ENCODE measurements around the gene RAB1A. TPM values are rescaled to one million over a fixed set of nuclear protein-coding genes. Genes with fewer than 3 reads are reported as not detected.

The RAB1A gene
- total RNA-seq, 1 experiment from 2014 or later, result 76.9 TPM

- H3K4me3 ChIP-seq (ENCODE audit: insufficient read depth, low read depth, low read length), result no peak overlapping the region
- peaks cover 2% of the 10 kb centered on the region; the same call in 1 of the 2 replicates for H3K27me3 ChIP-seq (ENCODE audit: control insufficient read depth, insufficient read depth, low read length)
- no peak for DNase-seq
- H3K36me3 ChIP-seq (replicated peaks; ENCODE audit: control insufficient read depth, insufficient read depth, low read length), result no peaks in the 10 kb centered on the region
Observed at GRCh38 chr2:65053199-65053598, 76.7 kb downstream of the RAB1A start.

GRCh38 chr2:65050931-65051330 is 79.0 kb downstream of the RAB1A start:
- Histone ChIP-seq H3K36me3 (replicated peaks; ENCODE audit: control insufficient read depth, insufficient read depth, low read length) (peaks cover 3% of the 10 kb centered on the region), H3K27me3 (ENCODE audit: control insufficient read depth, insufficient read depth, low read length) (no peaks in the 10 kb centered on the region; the same call in 1 of the 2 replicates), H3K4me3 (ENCODE audit: insufficient read depth, low read depth, low read length) (no peak overlapping the region)
- no peak for DNase-seq

GRCh38 chr2:65049010-65049639 is 80.8 kb downstream of the RAB1A start:
- DNase-seq, result no peak
- Histone ChIP-seq H3K36me3 (replicated peaks; ENCODE audit: control insufficient read depth, insufficient read depth, low read length) (peaks cover 3% of the 10 kb centered on the region), H3K4me3 (ENCODE audit: insufficient read depth, low read depth, low read length) (no peak overlapping the region), H3K27me3 (ENCODE audit: control insufficient read depth, insufficient read depth, low read length) (no peaks in the 10 kb centered on the region)

- Histone ChIP-seq H3K36me3 (replicated peaks; ENCODE audit: control insufficient read depth, insufficient read depth, low read length) (peaks cover 3% of the 10 kb centered on the region), H3K4me3 (ENCODE audit: insufficient read depth, low read depth, low read length) (no peak overlapping the region), H3K27me3 (ENCODE audit: control insufficient read depth, insufficient read depth, low read length) (no peaks in the 10 kb centered on the region)
- DNase-seq, result no peak
Observed at GRCh38 chr2:65046633-65047407, 83.1 kb downstream of the RAB1A start.

GRCh38 chr2:65045651-65046050 is 84.3 kb downstream of the RAB1A start:
- peaks cover 3% of the 10 kb centered on the region for H3K36me3 ChIP-seq (replicated peaks; ENCODE audit: control insufficient read depth, insufficient read depth, low read length)
- DNase-seq, result no peak
- H3K27me3 ChIP-seq (ENCODE audit: control insufficient read depth, insufficient read depth, low read length), result no peaks in the 10 kb centered on the region
- H3K4me3 ChIP-seq (ENCODE audit: insufficient read depth, low read depth, low read length), result no peak overlapping the region

GRCh38 chr2:65044097-65044735 is 85.7 kb downstream of the RAB1A start:
- Histone ChIP-seq H3K4me3 (ENCODE audit: insufficient read depth, low read depth, low read length) (no peak overlapping the region), H3K36me3 (replicated peaks; ENCODE audit: control insufficient read depth, insufficient read depth, low read length) (peaks cover 3% of the 10 kb centered on the region), H3K27me3 (ENCODE audit: control insufficient read depth, insufficient read depth, low read length) (no peaks in the 10 kb centered on the region)
- DNase-seq, result no peak

- DNase-seq, result no peak
- no peaks in the 10 kb centered on the region for H3K27me3 ChIP-seq (ENCODE audit: control insufficient read depth, insufficient read depth, low read length)
- peaks cover 1% of the 10 kb centered on the region for H3K36me3 ChIP-seq (replicated peaks; ENCODE audit: control insufficient read depth, insufficient read depth, low read length)
- H3K4me3 ChIP-seq (ENCODE audit: insufficient read depth, low read depth, low read length), result no peak overlapping the region
Observed at GRCh38 chr2:65043001-65043400, 86.9 kb downstream of the RAB1A start.

- no peaks in the 10 kb centered on the region; the same call in none of the 2 replicates for H3K36me3 ChIP-seq (replicated peaks; ENCODE audit: control insufficient read depth, insufficient read depth, low read length)
- peak; percentile 59 for DNase-seq
- no peak overlapping the region for H3K4me3 ChIP-seq (ENCODE audit: insufficient read depth, low read depth, low read length)
- H3K27me3 ChIP-seq (ENCODE audit: control insufficient read depth, insufficient read depth, low read length), result no peaks in the 10 kb centered on the region
Observed at GRCh38 chr2:65040400-65041261, 89.3 kb downstream of the RAB1A start.

- DNase-seq, result no peak
- Histone ChIP-seq H3K36me3 (replicated peaks; ENCODE audit: control insufficient read depth, insufficient read depth, low read length) (no peaks in the 10 kb centered on the region; the same call in none of the 2 replicates), H3K27me3 (ENCODE audit: control insufficient read depth, insufficient read depth, low read length) (no peaks in the 10 kb centered on the region), H3K4me3 (ENCODE audit: insufficient read depth, low read depth, low read length) (no peak overlapping the region)
Observed at GRCh38 chr2:65039640-65040039, 90.3 kb downstream of the RAB1A start.

- Histone ChIP-seq H3K36me3 (replicated peaks; ENCODE audit: control insufficient read depth, insufficient read depth, low read length) (no peaks in the 10 kb centered on the region; the same call in none of the 2 replicates), H3K27me3 (ENCODE audit: control insufficient read depth, insufficient read depth, low read length) (no peaks in the 10 kb centered on the region), H3K4me3 (ENCODE audit: insufficient read depth, low read depth, low read length) (no peak overlapping the region)
- DNase-seq, result no peak
Observed at GRCh38 chr2:65037178-65037577, 92.7 kb downstream of the RAB1A start.

Other genes starting within 250 kb of the RAB1A start
- gene SLC1A4, start 140.7 kb downstream of the RAB1A start, total RNA-seq (2014; rRNA removed; shearing (Covaris generic)), result 0.85 and 2.5 TPM in 2 replicates
- 10.3 and 15.1 TPM in 2 replicates for gene CEP68, start 73.7 kb downstream of the RAB1A start, total RNA-seq (2014; rRNA removed; shearing (Covaris generic))
- 42.1 and 47.9 TPM in 2 replicates for gene ACTR2, start 97.7 kb upstream of the RAB1A start, total RNA-seq (2014; rRNA removed; shearing (Covaris generic))